Measurements from ENCODE around the gene BCAS3. TPM values are rescaled to one million over a fixed set of nuclear protein-coding genes. Genes with fewer than 3 reads are reported as not detected.

BCAS3 gene
- total RNA-seq, 2 donors from 2014 or later = 44.1 to 71.5 TPM

DNA sequence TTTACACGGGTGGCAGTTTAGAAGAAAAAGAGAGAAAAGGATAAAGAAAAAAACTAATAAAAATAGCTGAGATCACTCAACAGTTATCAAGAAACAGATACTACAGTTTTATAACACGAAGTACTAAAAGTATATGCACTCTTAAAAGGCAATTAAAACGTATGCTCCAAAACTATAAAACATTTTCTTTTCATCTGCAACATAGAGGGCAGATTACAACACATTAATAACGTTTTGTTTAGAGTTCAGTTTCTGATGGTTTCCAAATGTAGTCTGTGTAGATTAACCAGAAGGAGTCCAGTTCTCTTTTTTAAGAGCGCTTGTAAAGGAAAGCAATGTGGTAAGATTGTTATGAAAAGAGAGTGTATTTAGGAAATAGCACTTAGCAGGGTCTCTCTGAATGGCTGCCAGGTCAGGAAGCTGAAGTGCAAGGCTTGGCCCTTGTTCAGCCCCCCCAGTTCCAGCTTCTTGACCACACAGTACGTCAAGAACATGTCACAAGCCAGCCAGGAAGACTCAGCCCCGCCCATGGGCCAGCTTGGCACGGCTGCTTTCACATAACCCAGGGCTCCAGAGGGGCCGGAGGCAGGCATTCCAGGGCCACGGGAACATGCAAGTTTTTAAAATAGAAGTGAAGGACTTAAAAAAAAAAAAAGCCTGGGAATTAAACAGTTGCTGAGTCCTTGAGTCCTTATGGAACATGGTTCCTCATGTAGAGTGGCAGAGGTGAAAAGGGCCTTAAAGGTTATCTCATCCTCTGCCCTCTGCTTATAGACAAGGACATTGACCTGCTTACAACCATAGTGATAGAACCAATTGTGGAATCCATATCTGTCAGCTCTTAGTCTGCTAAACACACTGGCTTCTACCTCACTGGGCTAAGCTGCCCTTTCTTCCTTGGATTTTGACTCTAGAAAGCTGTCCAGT, 574.6 kb downstream of the BCAS3 start:
- ATAC-seq (peak; percentile 75), DNase-seq (peak; percentile 70 to 90 (median 80))
- Histone ChIP-seq H3K27me3 (no peaks in the 10 kb centered on the region), H3K4me1 (peaks cover 33% of the 10 kb centered on the region), H3K4me3 (no peak overlapping the region), H3K36me3 (replicated peaks in 1 of 2; ENCODE audit: insufficient read depth in 1 of 2, low read depth in 2 of 2) (no peaks in the 10 kb centered on the region), H3K27ac (peak overlapping the region in 3 of 4 donors; percentile 8 to 61 (median 42)), H3K9me3 (no peaks in the 10 kb centered on the region)
- WGBS, 2 donors = 26 to 43% methylated on average over 9 to 10 of the region's 10 CpGs
- intact Hi-C loops (cut with DNase I) = no loop called here
- TF ChIP-seq, protein P1, sequence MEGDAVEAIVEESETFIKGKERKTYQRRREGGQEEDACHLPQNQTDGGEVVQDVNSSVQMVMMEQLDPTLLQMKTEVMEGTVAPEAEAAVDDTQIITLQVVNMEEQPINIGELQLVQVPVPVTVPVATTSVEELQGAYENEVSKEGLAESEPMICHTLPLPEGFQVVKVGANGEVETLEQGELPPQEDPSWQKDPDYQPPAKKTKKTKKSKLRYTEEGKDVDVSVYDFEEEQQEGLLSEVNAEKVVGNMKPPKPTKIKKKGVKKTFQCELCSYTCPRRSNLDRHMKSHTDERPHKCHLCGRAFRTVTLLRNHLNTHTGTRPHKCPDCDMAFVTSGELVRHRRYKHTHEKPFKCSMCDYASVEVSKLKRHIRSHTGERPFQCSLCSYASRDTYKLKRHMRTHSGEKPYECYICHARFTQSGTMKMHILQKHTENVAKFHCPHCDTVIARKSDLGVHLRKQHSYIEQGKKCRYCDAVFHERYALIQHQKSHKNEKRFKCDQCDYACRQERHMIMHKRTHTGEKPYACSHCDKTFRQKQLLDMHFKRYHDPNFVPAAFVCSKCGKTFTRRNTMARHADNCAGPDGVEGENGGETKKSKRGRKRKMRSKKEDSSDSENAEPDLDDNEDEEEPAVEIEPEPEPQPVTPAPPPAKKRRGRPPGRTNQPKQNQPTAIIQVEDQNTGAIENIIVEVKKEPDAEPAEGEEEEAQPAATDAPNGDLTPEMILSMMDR (IDR thresholded peaks at IDR 0.05) = no peak
- peak in 1 of 3 donors; percentile 18 for TF ChIP-seq POLR2A (IDR thresholded peaks at IDR 0.05)

DNA sequence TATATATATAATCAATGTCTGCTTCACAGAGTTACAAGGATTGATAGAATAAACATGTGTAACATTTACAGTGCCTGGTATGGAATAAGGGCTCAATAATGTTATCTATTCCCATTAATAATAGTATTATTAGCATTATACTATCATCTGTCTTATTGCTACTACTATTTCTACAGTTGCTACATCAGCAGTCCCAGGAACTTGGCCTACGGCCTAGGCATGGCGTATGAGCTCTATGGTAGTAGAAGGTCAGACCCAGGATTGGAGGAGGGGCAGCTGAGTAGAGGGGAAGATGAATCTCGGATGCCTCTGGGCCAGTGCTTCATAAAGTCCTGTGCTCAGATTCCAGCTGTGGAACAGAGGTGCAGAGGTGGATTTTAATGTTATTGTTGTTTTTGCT, 575.7 kb downstream of the BCAS3 start:
- ATAC-seq = no peak
- Histone ChIP-seq H3K9me3 (no peaks in the 10 kb centered on the region), H3K4me3 (no peak overlapping the region), H3K36me3 (replicated peaks in 1 of 2; ENCODE audit: insufficient read depth in 1 of 2, low read depth in 2 of 2) (no peaks in the 10 kb centered on the region), H3K27ac (no peak overlapping the region), H3K27me3 (no peaks in the 10 kb centered on the region), H3K4me1 (peaks cover 22% of the 10 kb centered on the region)
- peak; percentile 22 to 56 (median 32) for DNase-seq
- TF ChIP-seq POLR2A (IDR thresholded peaks at IDR 0.05) = no peak
- TF ChIP-seq, protein P1 (IDR thresholded peaks at IDR 0.05) = no peak
- intact Hi-C loops (cut with DNase I) = no loop called here
- WGBS, 2 donors = 80 to 81% methylated on average over 3 of the region's 3 CpGs

DNA sequence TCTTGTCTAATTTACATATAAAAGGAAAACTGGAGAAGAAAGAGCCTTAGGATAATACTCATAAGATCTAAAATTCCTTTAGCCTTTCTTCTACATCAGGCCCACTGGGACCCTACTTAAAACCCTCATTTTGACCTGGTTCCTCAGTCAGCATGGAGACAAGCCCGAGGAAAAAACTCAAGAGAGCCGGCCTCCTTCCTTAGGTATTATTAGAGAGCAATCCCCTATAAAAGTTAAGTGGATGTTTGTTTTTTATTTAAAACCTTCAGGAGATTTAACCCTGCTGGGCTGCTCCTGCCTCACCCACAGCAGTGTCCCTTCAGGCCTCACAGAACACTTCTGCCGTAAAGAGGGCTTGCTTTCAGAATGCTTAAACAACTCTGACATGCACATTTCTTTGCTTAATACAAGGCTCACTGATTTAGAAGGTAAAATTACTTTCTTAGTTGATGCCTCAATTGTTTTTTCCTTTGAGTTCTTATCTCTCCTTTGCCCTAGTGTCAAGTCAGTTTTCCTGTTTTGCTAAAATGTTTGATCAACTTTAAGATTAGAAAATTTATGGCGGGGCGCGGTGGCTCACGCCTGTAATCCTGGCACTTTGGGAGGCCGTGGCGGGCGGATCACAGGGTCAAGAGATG, 576.4 kb downstream of the BCAS3 start:
- TF ChIP-seq, protein P1 (IDR thresholded peaks at IDR 0.05) = no peak
- no peak for TF ChIP-seq POLR2A (IDR thresholded peaks at IDR 0.05)
- 90 to 94% methylated on average over 10 of the region's 10 CpGs for WGBS, 2 donors
- ATAC-seq (no peak), DNase-seq (no peak)
- peaks cover 16% of the 10 kb centered on the region for H3K4me1 ChIP-seq
- H3K27me3 ChIP-seq = no peaks in the 10 kb centered on the region
- H3K4me3 ChIP-seq = no peak overlapping the region
- no peaks in the 10 kb centered on the region for H3K36me3 ChIP-seq (replicated peaks in 1 of 2; ENCODE audit: insufficient read depth in 1 of 2, low read depth in 2 of 2)
- no peak overlapping the region for H3K27ac ChIP-seq
- intact Hi-C loops (cut with DNase I) = no loop called here
- H3K9me3 ChIP-seq = no peaks in the 10 kb centered on the region

DNA sequence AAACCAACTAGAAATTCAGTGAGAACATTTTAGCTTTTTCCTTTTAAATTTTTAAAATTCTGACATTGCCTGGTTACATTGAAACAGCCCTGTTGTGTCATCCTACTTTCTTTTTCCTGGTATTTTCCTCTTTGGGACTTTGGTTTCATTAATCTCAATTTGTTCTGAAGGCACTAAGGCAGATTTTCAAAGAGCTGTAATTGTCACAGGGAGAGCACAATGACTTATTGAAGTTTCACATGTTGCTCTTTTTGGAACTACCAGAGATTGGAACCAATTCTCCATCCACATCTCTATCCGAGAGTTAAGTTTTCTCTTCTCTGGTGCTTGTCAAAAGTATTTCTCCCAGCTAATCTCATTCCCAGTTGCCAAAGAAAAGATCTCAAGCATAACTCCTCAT, 577.3 kb downstream of the BCAS3 start:
- H3K36me3 ChIP-seq (replicated peaks in 1 of 2; ENCODE audit: insufficient read depth in 1 of 2, low read depth in 2 of 2) = no peaks in the 10 kb centered on the region
- DNase-seq = no peak
- H3K27ac ChIP-seq = no peak overlapping the region
- intact Hi-C loops (cut with DNase I) = no loop called here
- H3K4me1 ChIP-seq = peaks cover 16% of the 10 kb centered on the region
- no peaks in the 10 kb centered on the region for H3K27me3 ChIP-seq
- H3K9me3 ChIP-seq = no peaks in the 10 kb centered on the region
- no peak overlapping the region for H3K4me3 ChIP-seq
- TF ChIP-seq POLR2A (IDR thresholded peaks at IDR 0.05) = no peak
- TF ChIP-seq, protein P1 (IDR thresholded peaks at IDR 0.05) = no peak
- ATAC-seq = no peak
- WGBS, 2 donors = 80 to 100% methylated on average over 1 of the region's 1 CpG

Data from body of pancreas (tissue), 4 donors.